Trophoblast cell (in vitro differentiated cells and primary cell): ENCODE data around the gene TEPSIN.

Source experiments
- DNase-seq, 2 donors: peaks; one replicate each; pipeline ENCODE4 v3.0.0-alpha.2; 2016
- H2AFZ ChIP-seq: 2 replicates; pipeline ENCODE4 v1.6.1; 2013; ENCODE audit warnings: low read length, moderate library complexity, mild to moderate bottlenecking; ENCODE audit not compliant: insufficient read depth, poor library complexity
- H2AK5ac ChIP-seq: 2 replicates; pipeline ENCODE4 v1.6.1; 2013; ENCODE audit warnings: mild to moderate bottlenecking, low read length
- H2BK120ac ChIP-seq: 2 replicates; pipeline ENCODE4 v1.6.1; 2013; ENCODE audit warnings: low read length, mild to moderate bottlenecking, moderate library complexity; ENCODE audit not compliant: insufficient read depth, poor library complexity
- H2BK12ac ChIP-seq: 2 replicates; pipeline ENCODE4 v1.6.1; 2013; ENCODE audit warnings: mild to moderate bottlenecking, low read length, moderate library complexity
- H2BK5ac ChIP-seq: 2 replicates; pipeline ENCODE4 v1.6.1; 2013; ENCODE audit warnings: low read length, low read depth, moderate library complexity, mild to moderate bottlenecking; ENCODE audit not compliant: poor library complexity
- H3K14ac ChIP-seq: 2 replicates; pipeline ENCODE4 v1.6.1; 2013; ENCODE audit warnings: mild to moderate bottlenecking, low read length
- H3K18ac ChIP-seq: 2 replicates; pipeline ENCODE4 v1.6.1; 2013; ENCODE audit warnings: mild to moderate bottlenecking, low read length
- H3K23ac ChIP-seq: 2 replicates; pipeline ENCODE4 v1.6.1; 2013; ENCODE audit warnings: low read length
- H3K27ac ChIP-seq: 2 replicates; pipeline ENCODE4 v1.5.1; 2013; ENCODE audit warnings: low read depth, mild to moderate bottlenecking, inconsistent platforms, low read length, moderate library complexity
- H3K27me3 ChIP-seq: 2 replicates; pipeline ENCODE4 v1.6.1; 2013; ENCODE audit warnings: inconsistent platforms, mild to moderate bottlenecking, low read length, moderate library complexity; ENCODE audit not compliant: insufficient read depth
- H3K36me3 ChIP-seq, 2 experiments: 1 replicate in 1 of 2; 2 replicates in 1 of 2; pipeline ENCODE4 v1.6.1; 2013; ENCODE audit warnings: low read length in 2 of 2, mild to moderate bottlenecking in 2 of 2, moderate library complexity in 1 of 2; ENCODE audit not compliant: insufficient read depth in 2 of 2, control insufficient read depth in 1 of 2
- H3K4ac ChIP-seq: 2 replicates; pipeline ENCODE4 v1.6.1; 2013; ENCODE audit warnings: low read depth, mild to moderate bottlenecking, low read length, moderate library complexity
- H3K4me1 ChIP-seq, 2 experiments: 1 replicate in 1 of 2; 2 replicates in 1 of 2; pipeline ENCODE4 v1.6.1; 2013; ENCODE audit warnings: low read length in 2 of 2, mild to moderate bottlenecking in 2 of 2, moderate library complexity in 1 of 2; ENCODE audit not compliant: insufficient read depth in 2 of 2, control insufficient read depth in 1 of 2
- H3K4me2 ChIP-seq: 2 replicates; pipeline ENCODE4 v1.6.1; 2013; ENCODE audit warnings: inconsistent platforms, mild to moderate bottlenecking, low read length, moderate library complexity
- H3K4me3 ChIP-seq: 2 replicates; pipeline ENCODE4 v1.5.1; 2013; ENCODE audit warnings: mild to moderate bottlenecking, low read depth, low read length, inconsistent platforms
- H3K79me1 ChIP-seq: one replicate; pipeline ENCODE4 v1.6.1; 2013; ENCODE audit warnings: low read length
- H3K79me2 ChIP-seq: 2 replicates; pipeline ENCODE4 v1.6.1; 2013; ENCODE audit warnings: low read length, mild to moderate bottlenecking; ENCODE audit not compliant: control insufficient read depth, insufficient read depth, poor library complexity
- H3K9ac ChIP-seq: 2 replicates; pipeline ENCODE4 v1.6.1; 2013; ENCODE audit warnings: mild to moderate bottlenecking, low read length
- H3K9me3 ChIP-seq: 2 replicates; pipeline ENCODE4 v1.6.1; 2013; ENCODE audit warnings: low read depth, mild to moderate bottlenecking, control low read depth, inconsistent platforms, low read length; ENCODE audit not compliant: insufficient read depth
- H4K12ac ChIP-seq: 2 replicates; pipeline ENCODE4 v1.6.1; 2013; ENCODE audit warnings: low read depth, mild to moderate bottlenecking, low read length, moderate library complexity
- H4K8ac ChIP-seq: 2 replicates; pipeline ENCODE4 v1.6.1; 2013; ENCODE audit warnings: low read depth, mild to moderate bottlenecking, low read length, moderate library complexity
- H4K91ac ChIP-seq: one replicate; pipeline ENCODE4 v1.6.1; 2013; ENCODE audit warnings: low read depth, mild to moderate bottlenecking, low read length, moderate library complexity
- WGBS: extraction: QIAGEN DNeasy Blood & Tissue Kit; methylation state at CpG from one replicate; pipeline ENCODE4 v1.1.7; 2013; ENCODE audit warnings: missing lambda C conversion rate; ENCODE audit not compliant: insufficient read length, insufficient coverage; ENCODE audit errors: extremely low coverage; 5-methylcytosine and 5-hydroxymethylcytosine counted together

The TEPSIN gene

DNA sequence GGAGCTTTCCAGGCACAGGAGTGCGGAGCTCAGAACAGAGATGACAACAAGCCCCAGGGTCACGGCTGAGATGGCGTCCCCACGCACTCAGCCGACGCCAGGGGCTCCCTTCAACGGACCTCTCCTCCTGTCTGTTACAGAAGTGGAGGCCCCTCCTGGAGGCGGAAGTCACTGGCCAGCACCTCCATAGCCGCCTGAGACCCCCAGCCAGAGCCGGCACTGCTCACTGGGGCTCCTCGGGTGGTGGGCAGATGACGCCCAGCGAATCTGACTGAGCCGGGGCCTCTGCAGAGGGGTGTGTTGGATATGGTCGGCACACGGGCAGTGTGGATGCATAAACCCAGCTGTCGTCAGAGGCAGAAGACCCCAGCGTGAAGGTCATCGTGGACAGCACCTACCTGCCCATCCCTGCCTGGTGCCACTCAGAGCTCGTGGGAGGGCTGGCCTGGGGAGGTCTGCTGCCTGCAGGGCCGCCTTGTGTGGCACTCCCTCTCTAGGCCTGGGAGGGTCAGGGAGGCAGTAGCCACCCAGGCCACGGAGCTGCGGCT is 20.3 kb upstream of the TEPSIN start:
- no CpG with 5 or more reads among the region's 23 CpGs for WGBS
- Histone ChIP-seq H3K9me3 (no peaks in the 10 kb centered on the region), H3K36me3 (peaks cover 58 to 75% of the 10 kb centered on the region in 2 experiments), H2AK5ac (no peak overlapping the region), H3K27ac (no peak overlapping the region), H3K18ac (no peak overlapping the region), H3K4me3 (no peak overlapping the region), H3K23ac (no peak overlapping the region), H3K79me2 (no peaks in the 10 kb centered on the region), H2AFZ (no peak overlapping the region), H3K9ac (no peak overlapping the region), H3K27me3 (no peaks in the 10 kb centered on the region), H2BK120ac (no peak overlapping the region), H4K12ac (no peak overlapping the region), H3K4me1 (no peaks in the 10 kb centered on the region), H3K4ac (no peak overlapping the region), H3K14ac (no peak overlapping the region), H4K8ac (no peak overlapping the region), H3K4me2 (no peak overlapping the region), H4K91ac (no peak overlapping the region), H2BK12ac (no peak overlapping the region), H3K79me1 (no peaks in the 10 kb centered on the region), H2BK5ac (no peak overlapping the region)
- no peak for DNase-seq

DNA sequence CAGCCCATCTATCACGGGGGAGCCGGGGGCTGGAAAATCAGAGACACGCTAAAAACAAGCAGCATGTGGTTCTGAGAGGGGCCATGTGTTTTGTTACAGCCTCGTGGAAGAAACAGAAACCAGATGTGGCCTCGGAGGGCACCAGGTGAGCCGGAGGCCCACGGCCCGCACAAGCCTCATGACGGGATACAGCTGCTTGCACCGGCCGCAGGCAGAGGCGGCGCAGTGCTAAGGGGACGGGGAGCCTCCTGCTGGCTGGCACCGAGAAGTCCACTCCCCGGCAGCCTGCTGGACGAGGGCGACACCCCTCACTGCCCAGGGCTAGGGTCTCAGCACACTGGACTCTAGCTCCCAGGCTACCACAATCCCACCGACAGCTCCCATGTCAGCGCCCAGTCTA is 19.4 kb upstream of the TEPSIN start:
- Histone ChIP-seq H3K23ac (no peak overlapping the region), H3K9me3 (peaks cover 4% of the 10 kb centered on the region), H4K91ac (no peak overlapping the region), H3K36me3 (peaks cover 49 to 67% of the 10 kb centered on the region in 2 experiments), H4K12ac (no peak overlapping the region), H2BK12ac (no peak overlapping the region), H3K4me3 (no peak overlapping the region), H3K14ac (no peak overlapping the region), H2BK120ac (no peak overlapping the region), H3K79me1 (no peaks in the 10 kb centered on the region), H3K18ac (no peak overlapping the region), H3K4me2 (no peak overlapping the region), H3K4me1 (no peaks in the 10 kb centered on the region), H3K27me3 (no peaks in the 10 kb centered on the region), H2AFZ (no peak overlapping the region), H3K4ac (no peak overlapping the region), H3K79me2 (no peaks in the 10 kb centered on the region), H3K27ac (no peak overlapping the region), H3K9ac (no peak overlapping the region), H2AK5ac (no peak overlapping the region), H2BK5ac (no peak overlapping the region), H4K8ac (no peak overlapping the region)
- no CpG with 5 or more reads among the region's 20 CpGs for WGBS
- no peak for DNase-seq

DNA sequence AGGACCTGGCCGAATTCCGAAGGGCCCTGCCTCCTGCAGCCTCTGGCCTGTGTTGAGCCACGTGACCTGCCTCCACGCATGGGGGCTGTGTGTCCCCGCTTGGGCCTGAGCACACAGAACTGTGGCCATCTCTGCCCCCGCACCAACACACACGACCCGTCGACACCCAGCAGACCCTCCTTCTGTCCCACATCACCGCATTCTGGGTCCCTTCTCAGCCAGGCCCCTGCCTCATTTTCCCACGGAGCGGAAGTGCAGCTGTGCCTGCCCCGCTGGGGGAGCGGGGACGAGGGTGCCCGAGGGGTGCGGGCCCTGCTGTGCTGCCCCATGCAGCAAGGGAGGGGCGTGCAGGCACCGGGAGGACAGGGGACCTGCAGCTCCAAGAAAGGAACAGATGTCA is 18.7 kb upstream of the TEPSIN start:
- no peak overlapping the region for H3K23ac ChIP-seq
- H3K4me1 ChIP-seq, result no peaks in the 10 kb centered on the region
- whole genome bisulfite sequencing, result no CpG with 5 or more reads among the region's 19 CpGs
- no peak overlapping the region for H4K91ac ChIP-seq
- H4K8ac ChIP-seq, result no peak overlapping the region
- H2AFZ ChIP-seq, result no peak overlapping the region
- no peak overlapping the region for H3K9ac ChIP-seq
- H3K4me3 ChIP-seq, result no peak overlapping the region
- no peak overlapping the region for H2BK5ac ChIP-seq
- H2AK5ac ChIP-seq, result no peak overlapping the region
- peaks cover 4% of the 10 kb centered on the region for H3K9me3 ChIP-seq
- H2BK12ac ChIP-seq, result no peak overlapping the region
- no peak overlapping the region for H3K27ac ChIP-seq
- H2BK120ac ChIP-seq, result no peak overlapping the region
- no peak overlapping the region for H3K14ac ChIP-seq
- H3K79me2 ChIP-seq, result no peaks in the 10 kb centered on the region
- H3K4ac ChIP-seq, result no peak overlapping the region
- DNase-seq, result no peak
- no peak overlapping the region for H3K18ac ChIP-seq
- no peaks in the 10 kb centered on the region for H3K27me3 ChIP-seq
- peaks cover 50 to 66% of the 10 kb centered on the region in 2 experiments for H3K36me3 ChIP-seq
- H4K12ac ChIP-seq, result no peak overlapping the region
- H3K4me2 ChIP-seq, result no peak overlapping the region
- no peaks in the 10 kb centered on the region for H3K79me1 ChIP-seq

DNA sequence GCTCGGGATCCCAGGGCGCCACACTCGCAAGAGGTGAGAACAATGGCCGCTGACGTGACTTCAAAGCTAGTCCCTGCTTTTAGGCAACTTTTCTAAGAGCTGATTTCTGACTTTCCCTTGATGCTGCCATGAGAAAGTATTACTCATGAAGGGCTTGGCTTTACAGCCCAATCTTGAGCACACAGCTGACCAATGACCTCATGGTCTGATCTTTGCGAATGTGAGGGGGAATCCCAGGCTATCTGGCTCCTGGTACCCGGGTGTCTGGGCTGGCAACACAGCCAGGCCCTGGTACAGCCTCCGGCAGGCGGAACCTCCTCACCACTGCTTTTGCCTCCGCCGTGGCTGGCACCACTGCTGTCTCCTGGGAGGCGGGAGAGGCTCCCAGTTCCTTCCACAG is 17.8 kb upstream of the TEPSIN start:
- Histone ChIP-seq H3K79me1 (no peaks in the 10 kb centered on the region), H2BK120ac (no peak overlapping the region), H4K12ac (no peak overlapping the region), H2AFZ (no peak overlapping the region), H3K14ac (no peak overlapping the region), H2BK12ac (no peak overlapping the region), H3K27me3 (no peaks in the 10 kb centered on the region), H3K27ac (no peak overlapping the region), H3K79me2 (no peaks in the 10 kb centered on the region), H2AK5ac (no peak overlapping the region), H3K4me3 (no peak overlapping the region), H4K91ac (no peak overlapping the region), H3K4me2 (no peak overlapping the region), H4K8ac (no peak overlapping the region), H3K9me3 (peaks cover 4% of the 10 kb centered on the region), H3K4me1 (no peaks in the 10 kb centered on the region), H3K9ac (no peak overlapping the region), H3K23ac (no peak overlapping the region), H3K18ac (no peak overlapping the region), H2BK5ac (no peak overlapping the region), H3K4ac (no peak overlapping the region), H3K36me3 (peaks cover 52 to 66% of the 10 kb centered on the region in 2 experiments)
- no peak for DNase-seq
- no CpG with 5 or more reads among the region's 12 CpGs for WGBS
